Smooth muscle cell (in vitro differentiated cells): Measurements from ENCODE around the gene MARCHF3. TPM values are rescaled to one million over a fixed set of nuclear protein-coding genes. Genes with fewer than 3 reads are reported as not detected.

Source experiments
- DNase-seq: peaks from one replicate; lab custom pipeline; 2025; ENCODE audit not compliant: unreplicated experiment; lab: John Stamatoyannopoulos, UW
- H2AFZ ChIP-seq: fragments of 200-600 bp; sonication (generic); 2 replicates; pipeline ENCODE4 v1.6.0; 2016; ENCODE audit warnings: antibody characterized with exemption, low read depth, mild to moderate bottlenecking
- H3F3A ChIP-seq: fragments of 200-600 bp; sonication (generic); 2 replicates; pipeline ENCODE4 v1.6.0; 2017; ENCODE audit warnings: antibody characterized with exemption, low read depth
- H3K27ac ChIP-seq: fragments of 200-600 bp; sonication (generic); 2 replicates; pipeline ENCODE4 v1.5.1; 2016; ENCODE audit warnings: low read depth, mild to moderate bottlenecking
- H3K27me3 ChIP-seq: fragments of 200-600 bp; sonication (generic); 2 replicates; pipeline ENCODE4 v1.6.1; 2016; ENCODE audit warnings: low read depth, mild to moderate bottlenecking
- H3K36me3 ChIP-seq: fragments of 200-600 bp; sonication (generic); 2 replicates; pipeline ENCODE4 v1.5.1; 2016; ENCODE audit warnings: low read depth
- H3K4me1 ChIP-seq: fragments of 200-600 bp; sonication (generic); 2 replicates; pipeline ENCODE4 v1.5.1; 2016; ENCODE audit warnings: low read depth
- H3K4me2 ChIP-seq: fragments of 200-600 bp; sonication (generic); 2 replicates; pipeline ENCODE4 v1.6.0; 2016; ENCODE audit warnings: mild to moderate bottlenecking
- H3K4me3 ChIP-seq: fragments of 200-600 bp; sonication (generic); 2 replicates; pipeline ENCODE4 v1.5.1; 2016; ENCODE audit warnings: mild to moderate bottlenecking
- H3K79me2 ChIP-seq: fragments of 200-600 bp; sonication (generic); 2 replicates; pipeline ENCODE4 v1.6.0; 2016; ENCODE audit warnings: low read depth, mild to moderate bottlenecking
- H3K9ac ChIP-seq: fragments of 200-600 bp; sonication (generic); 2 replicates; pipeline ENCODE4 v1.6.0; 2016; ENCODE audit warnings: low read depth
- H3K9me3 ChIP-seq: fragments of 200-600 bp; sonication (generic); replicated peaks from 2 replicates; pipeline ENCODE4 v1.5.1; 2016; ENCODE audit warnings: low read depth
- H4K20me1 ChIP-seq: fragments of 200-600 bp; sonication (generic); 2 replicates; pipeline ENCODE4 v1.6.0; 2016; ENCODE audit warnings: low read depth
- CTCF ChIP-seq: fragments of 200-600 bp; sonication (generic); IDR thresholded peaks from 2 replicates; pipeline ENCODE4 v1.5.1; 2017; ENCODE audit warnings: borderline replicate concordance, mild to moderate bottlenecking, antibody characterized with exemption; ENCODE audit not compliant: insufficient read depth, poor library complexity, severe bottlenecking
- WGBS: methylation state at CpG from one replicate; pipeline ENCODE4 v1.1.7; 2016; ENCODE audit warnings: low lambda C conversion rate; 5-methylcytosine and 5-hydroxymethylcytosine counted together
- polyA plus RNA-seq: library from polyadenylated mRNA; unstranded; fragments of >200 nt; fragmentation: Nextera tagmentation; extraction: Ambion mirVana; gene quantifications from 2 replicates; pipeline ENCODE4 v1.2.1, GENCODE V29; 2016
- total RNA-seq: library from RNA; depleted of rRNA; stranded (reverse); fragments of >200 nt; gene quantifications from 2 replicates; pipeline ENCODE4 v1.2.3, GENCODE V29; 2014

Gene MARCHF3
- total and polyA plus RNA-seq, 2 experiments from 2014 or later, result 17.8 to 30.8 TPM

DNA sequence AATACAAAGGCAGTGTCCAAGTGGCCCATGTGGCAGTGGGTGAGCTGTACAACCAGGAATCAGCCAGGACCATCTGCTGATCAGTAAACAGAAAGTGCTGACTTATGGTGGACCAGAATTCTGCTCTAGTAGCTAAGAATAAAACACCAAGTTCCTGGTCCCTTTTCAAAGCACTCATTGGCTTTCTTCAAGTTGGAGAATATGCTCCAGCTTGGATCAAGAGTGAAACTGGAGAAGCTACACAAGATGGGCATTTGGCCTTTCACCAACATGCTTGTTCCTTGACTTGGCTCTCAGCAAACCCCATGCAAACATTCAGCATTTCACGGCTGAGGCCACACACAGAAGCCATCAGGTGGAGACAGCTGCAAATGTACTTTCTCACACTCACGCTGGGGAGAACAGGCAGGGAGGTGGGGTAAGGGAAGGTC, 32.1 kb downstream of the MARCHF3 start:
- no peak overlapping the region for H3K9ac ChIP-seq
- H3K4me2 ChIP-seq, result no peak overlapping the region
- peaks cover 8% of the 10 kb centered on the region for H3F3A ChIP-seq
- no peak for DNase-seq
- peaks cover 5% of the 10 kb centered on the region for H3K79me2 ChIP-seq
- no peak overlapping the region for H3K27ac ChIP-seq
- no peak overlapping the region for H3K4me3 ChIP-seq
- H3K36me3 ChIP-seq, result no peaks in the 10 kb centered on the region
- 72% methylated on average over 2 of the region's 2 CpGs for WGBS
- no peak overlapping the region for H2AFZ ChIP-seq
- peaks cover 4% of the 10 kb centered on the region for H3K4me1 ChIP-seq
- no peak for TF ChIP-seq CTCF
- H4K20me1 ChIP-seq, result no peaks in the 10 kb centered on the region
- H3K9me3 ChIP-seq, result no peaks in the 10 kb centered on the region
- H3K27me3 ChIP-seq, result no peaks in the 10 kb centered on the region

DNA sequence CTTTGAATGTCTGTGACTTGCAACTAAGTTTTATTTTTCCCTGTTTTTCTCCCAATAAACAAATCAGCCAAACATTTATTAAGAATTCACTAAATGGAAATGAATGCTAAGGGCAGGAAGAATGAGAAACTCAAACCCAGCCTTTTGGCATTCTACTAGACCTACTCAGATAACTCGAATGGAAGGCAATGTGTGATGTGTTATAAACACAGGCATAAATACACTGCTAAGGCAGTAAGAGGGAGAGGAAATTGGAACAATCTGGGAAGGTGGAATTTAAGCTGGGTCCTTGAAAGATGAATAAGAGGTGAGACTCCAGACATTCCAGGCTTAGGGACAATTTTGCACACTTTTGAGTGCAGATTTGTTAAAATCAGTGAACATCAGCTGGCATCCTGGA, 34.7 kb downstream of the MARCHF3 start:
- H2AFZ ChIP-seq, result no peak overlapping the region
- H3K9ac ChIP-seq, result no peak overlapping the region
- no peaks in the 10 kb centered on the region for H3F3A ChIP-seq
- WGBS, result 48% methylated on average over 1 of the region's 1 CpG
- no peak overlapping the region for H3K27ac ChIP-seq
- no peaks in the 10 kb centered on the region for H3K9me3 ChIP-seq
- DNase-seq, result no peak
- H3K36me3 ChIP-seq, result no peaks in the 10 kb centered on the region
- peaks cover 9% of the 10 kb centered on the region for H3K79me2 ChIP-seq
- no peak overlapping the region for H3K4me3 ChIP-seq
- no peaks in the 10 kb centered on the region for H3K4me1 ChIP-seq
- H3K4me2 ChIP-seq, result no peak overlapping the region
- H4K20me1 ChIP-seq, result no peaks in the 10 kb centered on the region
- no peak for TF ChIP-seq CTCF
- H3K27me3 ChIP-seq, result no peaks in the 10 kb centered on the region

DNA sequence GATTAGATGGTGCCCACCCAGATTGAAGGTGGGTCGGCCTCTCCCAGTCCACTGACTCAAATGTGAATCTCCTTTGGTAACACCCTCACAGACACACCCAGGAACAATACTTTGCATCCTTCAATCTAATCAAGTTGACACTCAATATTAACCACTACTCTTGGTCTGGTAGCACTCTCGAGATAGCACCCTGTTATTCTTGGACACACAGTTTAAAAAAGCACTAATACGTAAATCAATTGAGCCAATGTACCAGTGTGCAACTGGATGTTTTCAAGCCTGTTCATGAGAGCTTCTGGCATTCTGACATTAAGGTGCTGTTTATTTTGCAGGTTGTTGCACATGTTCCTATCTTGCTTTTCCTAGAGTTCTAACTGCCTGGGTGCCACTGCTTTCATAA, 35.3 kb downstream of the MARCHF3 start:
- Histone ChIP-seq H3K79me2 (peaks cover 9% of the 10 kb centered on the region), H3K9me3 (no peaks in the 10 kb centered on the region), H3K36me3 (no peaks in the 10 kb centered on the region), H3F3A (no peaks in the 10 kb centered on the region), H3K4me1 (no peaks in the 10 kb centered on the region), H3K27me3 (no peaks in the 10 kb centered on the region), H3K9ac (no peak overlapping the region), H3K4me2 (no peak overlapping the region), H3K4me3 (no peak overlapping the region), H2AFZ (no peak overlapping the region), H4K20me1 (no peaks in the 10 kb centered on the region), H3K27ac (no peak overlapping the region)
- WGBS, result 95% methylated on average over 3 of the region's 3 CpGs
- no peak for TF ChIP-seq CTCF
- DNase-seq, result no peak

- Histone ChIP-seq H3K27ac (no peak overlapping the region), H3K36me3 (no peaks in the 10 kb centered on the region), H4K20me1 (no peaks in the 10 kb centered on the region), H3K79me2 (peaks cover 9% of the 10 kb centered on the region), H3F3A (no peaks in the 10 kb centered on the region), H3K4me3 (no peak overlapping the region), H3K9me3 (no peaks in the 10 kb centered on the region), H2AFZ (no peak overlapping the region), H3K4me1 (no peaks in the 10 kb centered on the region), H3K9ac (no peak overlapping the region), H3K27me3 (no peaks in the 10 kb centered on the region), H3K4me2 (no peak overlapping the region)
- TF ChIP-seq CTCF, result no peak
- DNase-seq, result no peak
- WGBS, result 97% methylated on average over 4 of the region's 4 CpGs
These were observed 35.9 kb downstream of the MARCHF3 start for GRCh38 chr5:126994485-126994884.
